HepG2 (cell line): ENCODE results near the gene PASK. TPM values are rescaled to one million over a fixed set of nuclear protein-coding genes. Genes with fewer than 3 reads are reported as not detected.

Experiments
- ATF6 ChIP-seq: sonication (generic); formaldehyde crosslinking; conservative IDR thresholded peaks from 2 replicates; pipeline ENCODE4 v1.4.0; 2020; ENCODE audit warnings: missing genetic modification reagents
- KDM6A ChIP-seq: IDR thresholded peaks from 2 replicates; pipeline ENCODE4 v1.6.1; 2016; ENCODE audit warnings: low read depth
- MAX ChIP-seq: IDR thresholded peaks from 2 replicates; pipeline ENCODE4 v1.6.1; 2012; ENCODE audit warnings: inconsistent platforms
- MXD4 ChIP-seq: IDR thresholded peaks from 2 replicates; pipeline ENCODE4 v1.6.1; 2016; ENCODE audit warnings: mild to moderate bottlenecking, missing biosample characterization, missing genetic modification reagents
- NFAT5 ChIP-seq: sonication (generic); formaldehyde crosslinking; IDR thresholded peaks from 2 replicates; pipeline ENCODE4 v1.4.0; 2020; ENCODE audit warnings: missing genetic modification reagents
- REST ChIP-seq, 2 experiments: IDR thresholded peaks; 2 replicates each; pipeline ENCODE4 v1.6.1; 2011 to 2012; ENCODE audit warnings: low read length in 2 of 2, borderline replicate concordance in 1 of 2, low read depth in 1 of 2, mild to moderate bottlenecking in 1 of 2, moderate library complexity in 1 of 2
- RNF219 ChIP-seq: sonication (generic); formaldehyde crosslinking; IDR thresholded peaks from 2 replicates; pipeline ENCODE4 v1.5.0; 2020; ENCODE audit warnings: mild to moderate bottlenecking, missing genetic modification reagents
- ZBTB7A ChIP-seq: sonication (generic); formaldehyde crosslinking; IDR thresholded peaks from 2 replicates; pipeline ENCODE4 v1.8.0; 2022; ENCODE audit warnings: mild to moderate bottlenecking, missing genetic modification reagents
- ZNF281 ChIP-seq: sonication (generic); formaldehyde crosslinking; IDR thresholded peaks from 2 replicates; pipeline ENCODE4 v1.4.0; 2020; ENCODE audit warnings: missing genetic modification reagents, borderline replicate concordance
- polyA plus RNA-seq, 8 experiments: library from polyadenylated mRNA; depleted of rRNA in 3 of 8; stranded (reverse) in 7 of 8; unstranded in 1 of 8; fragments of >200 nt; fragmentation: Illumina TruSeq in 4 of 8; extraction: Trizol in 4 of 8; gene quantifications; 2 replicates each; pipeline versions ENCODE4 v1.2.1 to v1.2.3, GENCODE V29; 2011 to 2016; ENCODE audit warnings: low read depth in 4 of 8, missing spikeins in 1 of 8, mixed read lengths in 1 of 8; ENCODE audit not compliant: insufficient read depth in 1 of 8
- total RNA-seq, 5 experiments: library from RNA; depleted of rRNA; stranded (reverse); fragments of >200 nt; fragmentation: Illumina TruSeq; extraction: Trizol; gene quantifications; 2 replicates each; pipeline ENCODE4 v1.2.3, GENCODE V29; 2016; ENCODE audit warnings: low read depth in 1 of 5

The PASK gene
- total and polyA plus RNA-seq, 2 of the 13 experiments (the other 11 are each of a cell fraction or from before 2014, with no cell fraction given), result 6.9 to 17.0 TPM

- no peak for TF ChIP-seq ATF6
- peak; percentile 47; the same call in 1 of the 2 replicates for TF ChIP-seq MXD4
- peak; percentile 45; the same call in 1 of the 2 replicates for TF ChIP-seq NFAT5 (CRISPR knock-in tag)
- TF ChIP-seq REST (IDR thresholded peaks at IDR 0.05; ENCODE audit: borderline replicate concordance in 1 of 2, low read depth in 1 of 2, low read length in 2 of 2), result no peak; a peak in 1 of 4 replicates
- 0 out of 2 replicates have a peak, but pooled peaks have one; percentile 91 for TF ChIP-seq RNF219 (CRISPR knock-in tag)
- TF ChIP-seq MAX, result peak; percentile 68
- TF ChIP-seq ZNF281 (CRISPR knock-in tag), result no peak; the same call in 1 of the 2 replicates
- TF ChIP-seq KDM6A (CRISPR knock-in tag), result no peak
- no peak for TF ChIP-seq ZBTB7A (CRISPR knock-in tag)
These were observed 820 bp upstream of the PASK start, which contains the start of gene PPP1R7 (continued) for GRCh38 chr2:241149925-241150659.
